Ramos (cell line): ENCODE results near the gene GNAZ.

Experiments used
- in situ Hi-C: fragments of 300-500 bp; cut with MboI; formaldehyde crosslinking; loops from one replicate; pipeline ENCODE4 v1.14.3; 2022; ENCODE audit warnings: low sequenced_read_pairs; ENCODE audit not compliant: unreplicated experiment

The GNAZ gene

GRCh38 chr22:23075525-23076216 is 5.4 kb downstream of the GNAZ start:
- in situ Hi-C loops, result no loop called here

GRCh38 chr22:23076896-23077572 is 6.7 kb downstream of the GNAZ start:
- in situ Hi-C loops, result no loop called here

- in situ Hi-C loops, result no loop called here
Measured at GRCh38 chr22:23077627-23078461, 7.5 kb downstream of the GNAZ start.

GRCh38 chr22:23078462-23078787 is 8.1 kb downstream of the GNAZ start:
- in situ Hi-C loops, result no loop called here

- in situ Hi-C loops, result no loop called here
Measured at GRCh38 chr22:23079240-23079768, 9.0 kb downstream of the GNAZ start.

- in situ Hi-C loops, result no loop called here
Measured at GRCh38 chr22:23079814-23080521, 9.6 kb downstream of the GNAZ start.

- in situ Hi-C loops, result no loop called here
Measured at GRCh38 chr22:23080613-23081290, 10.4 kb downstream of the GNAZ start.

GRCh38 chr22:23082534-23083314 is 12.4 kb downstream of the GNAZ start:
- in situ Hi-C loops, result no loop called here

GRCh38 chr22:23083315-23084021 is 13.1 kb downstream of the GNAZ start:
- in situ Hi-C loops, result no loop called here

GRCh38 chr22:23084453-23085350 is 14.4 kb downstream of the GNAZ start:
- in situ Hi-C loops, result no loop called here

- in situ Hi-C loops, result no loop called here
Measured at GRCh38 chr22:23085351-23085671, 15.0 kb downstream of the GNAZ start.

GRCh38 chr22:23085785-23086184 is 15.5 kb downstream of the GNAZ start:
- in situ Hi-C loops, result no loop called here

GRCh38 chr22:23086263-23086662 is 15.9 kb downstream of the GNAZ start:
- in situ Hi-C loops, result no loop called here

GRCh38 chr22:23086787-23087186 is 16.5 kb downstream of the GNAZ start:
- in situ Hi-C loops, result no loop called here

- in situ Hi-C loops, result no loop called here
Measured at GRCh38 chr22:23088199-23088604, 17.9 kb downstream of the GNAZ start.

- in situ Hi-C loops, result no loop called here
Measured at GRCh38 chr22:23089010-23089409, 18.7 kb downstream of the GNAZ start.

- in situ Hi-C loops, result no loop called here
Measured at GRCh38 chr22:23089633-23090456, 19.5 kb downstream of the GNAZ start.
